ENCODE measurements around the gene SEMA6B. TPM values are rescaled to one million over a fixed set of nuclear protein-coding genes. Genes with fewer than 3 reads are reported as not detected.

The SEMA6B gene
- total RNA-seq, 1 donor from 2014 or later, result 8.3 TPM

- no peak for DNase-seq (ENCODE audit: extremely low spot score in 2 of 2)
- TF ChIP-seq CTCF (IDR thresholded peaks at IDR 0.05) (no peak), POLR2A (IDR thresholded peaks at IDR 0.05) (no peak), POLR2AphosphoS5 (IDR thresholded peaks at IDR 0.05; ENCODE audit: insufficient read depth in 1 of 2, low read depth in 1 of 2) (no peak)
- no peaks in the 10 kb centered on the region for H3K27me3 ChIP-seq
These were observed 33.0 kb upstream of the SEMA6B start for GRCh38 chr19:4592445-4592844.

GRCh38 chr19:4591320-4591719 is 31.8 kb upstream of the SEMA6B start:
- Histone ChIP-seq H3K4me1 (no peaks in the 10 kb centered on the region), H3K9me3 (no peaks in the 10 kb centered on the region), H3K27ac (no peak overlapping the region), H3K4me3 (no peak overlapping the region), H3K36me3 (no peaks in the 10 kb centered on the region), H3K27me3 (no peaks in the 10 kb centered on the region)
- intact Hi-C loops (cut with DNase I), result no loop called here
- no peak for DNase-seq (ENCODE audit: extremely low spot score in 2 of 2)
- TF ChIP-seq POLR2A (IDR thresholded peaks at IDR 0.05) (no peak), CTCF (IDR thresholded peaks at IDR 0.05) (no peak), POLR2AphosphoS5 (IDR thresholded peaks at IDR 0.05; ENCODE audit: insufficient read depth in 1 of 2, low read depth in 1 of 2) (no peak)

More at GRCh38 chr19:4592445-4592844, 33.0 kb upstream of the SEMA6B start:
- Histone ChIP-seq H3K27ac (no peak overlapping the region), H3K9me3 (no peaks in the 10 kb centered on the region), H3K4me3 (no peak overlapping the region), H3K4me1 (no peaks in the 10 kb centered on the region), H3K36me3 (no peaks in the 10 kb centered on the region)
- intact Hi-C loops (cut with DNase I), result no loop called here

- no peaks in the 10 kb centered on the region for H3K4me1 ChIP-seq
- no peaks in the 10 kb centered on the region for H3K27me3 ChIP-seq
- no peak for DNase-seq (ENCODE audit: extremely low spot score in 2 of 2)
- no peak overlapping the region for H3K4me3 ChIP-seq
- no peaks in the 10 kb centered on the region for H3K36me3 ChIP-seq
- H3K27ac ChIP-seq, result no peak overlapping the region
- intact Hi-C loops (cut with DNase I), result no loop called here
- TF ChIP-seq POLR2A (IDR thresholded peaks at IDR 0.05), result no peak
- H3K9me3 ChIP-seq, result no peaks in the 10 kb centered on the region
These were observed 31.1 kb upstream of the SEMA6B start for GRCh38 chr19:4590559-4590958.

- intact Hi-C loops (cut with DNase I), result no loop called here
- Histone ChIP-seq H3K36me3 (no peaks in the 10 kb centered on the region), H3K4me1 (peaks cover 4% of the 10 kb centered on the region), H3K27ac (no peak overlapping the region), H3K4me3 (no peak overlapping the region), H3K9me3 (no peaks in the 10 kb centered on the region), H3K27me3 (no peaks in the 10 kb centered on the region)
- TF ChIP-seq CTCF (IDR thresholded peaks at IDR 0.05) (no peak), POLR2AphosphoS5 (IDR thresholded peaks at IDR 0.05; ENCODE audit: insufficient read depth in 1 of 2, low read depth in 1 of 2) (no peak)
- no peak for DNase-seq (ENCODE audit: extremely low spot score in 2 of 2)
These were observed 30.3 kb upstream of the SEMA6B start for GRCh38 chr19:4589579-4590410.

GRCh38 chr19:4588291-4588761 is 28.8 kb upstream of the SEMA6B start:
- TF ChIP-seq POLR2A (IDR thresholded peaks at IDR 0.05) (no peak), POLR2AphosphoS5 (IDR thresholded peaks at IDR 0.05; ENCODE audit: insufficient read depth in 1 of 2, low read depth in 1 of 2) (no peak), CTCF (IDR thresholded peaks at IDR 0.05) (no peak)
- Histone ChIP-seq H3K36me3 (no peaks in the 10 kb centered on the region), H3K9me3 (no peaks in the 10 kb centered on the region), H3K27me3 (no peaks in the 10 kb centered on the region), H3K27ac (no peak overlapping the region), H3K4me3 (no peak overlapping the region), H3K4me1 (peaks cover 16% of the 10 kb centered on the region)
- intact Hi-C loops (cut with DNase I), result no loop called here
- no peak for DNase-seq (ENCODE audit: extremely low spot score in 2 of 2)
